OCI-LY3 (cell line): ENCODE measurements around the gene LMO3.

Experiments used
- H2AFZ ChIP-seq: fragments of 200-600, 300-600 bp; shearing (Covaris generic); 2 replicates; pipeline ENCODE4 v1.6.0; 2014; ENCODE audit warnings: antibody characterized with exemption, low read depth, low read length
- H3K27ac ChIP-seq: fragments of 200-600, 300-600 bp; sonication (generic); 2 replicates; pipeline ENCODE4 v1.5.1; 2014; ENCODE audit warnings: mild to moderate bottlenecking, low read length, moderate library complexity, mixed read lengths
- H3K27me3 ChIP-seq: fragments of 200-600, 300-600 bp; sonication (generic); 2 replicates; pipeline ENCODE4 v1.6.1; 2014; ENCODE audit warnings: low read depth, low read length, mixed read lengths
- H3K36me3 ChIP-seq: fragments of 200-600, 300-600 bp; sonication (generic); replicated peaks from 2 replicates; pipeline ENCODE3; 2014; ENCODE audit warnings: low read depth, low read length, mixed read lengths
- H3K4me1 ChIP-seq: fragments of 300-600, 200-600 bp; sonication (generic); 2 replicates; pipeline ENCODE4 v1.6.1; 2014; ENCODE audit warnings: low read length, mixed read lengths
- H3K4me2 ChIP-seq: fragments of 200-600, 300-600 bp; sonication (generic); 2 replicates; pipeline ENCODE4 v1.6.1; 2014; ENCODE audit warnings: low read length, mixed read lengths
- H3K4me3 ChIP-seq: fragments of 300-600, 200-600 bp; sonication (generic); 2 replicates; pipeline ENCODE4 v1.5.1; 2014; ENCODE audit warnings: antibody characterized with exemption, mild to moderate bottlenecking, low read length, moderate library complexity
- H3K79me2 ChIP-seq: fragments of 300-600, 200-600 bp; shearing (Covaris generic); 2 replicates; pipeline ENCODE4 v1.6.1; 2014; ENCODE audit warnings: mild to moderate bottlenecking, low read length, mixed read lengths
- H3K9ac ChIP-seq: fragments of 300-600, 200-600 bp; shearing (Covaris generic); 2 replicates; pipeline ENCODE4 v1.6.0; 2014; ENCODE audit warnings: mild to moderate bottlenecking, low read length, moderate library complexity
- H3K9me3 ChIP-seq: fragments of 200-600, 300-600 bp; shearing (Covaris generic); 2 replicates; pipeline ENCODE4 v1.6.1; 2014; ENCODE audit warnings: low read length, mixed read lengths; ENCODE audit not compliant: insufficient read depth
- H4K20me1 ChIP-seq: fragments of 200-600, 300-600 bp; sonication (generic); 2 replicates; pipeline ENCODE4 v1.6.1; 2016; ENCODE audit warnings: low read length, mixed read lengths; ENCODE audit not compliant: insufficient read depth
- CTCF ChIP-seq: fragments of 200-600, 300-600 bp; sonication (generic); IDR thresholded peaks from 2 replicates; pipeline ENCODE4 v1.5.1; 2014; ENCODE audit warnings: antibody characterized with exemption, low read length, low read depth
- EZH2phosphoT487 ChIP-seq: fragments of 200-600 bp; shearing (Covaris generic); IDR thresholded peaks from 2 replicates; pipeline ENCODE4 v1.6.1; 2018; ENCODE audit warnings: antibody characterized with exemption, mixed run types, low read depth

Gene LMO3

GRCh38 chr12:16612647-16613046 lies 6.7 kb upstream of the LMO3 start:
- Histone ChIP-seq H3K9me3 (no peaks in the 10 kb centered on the region), H3K4me3 (no peak overlapping the region), H3K27ac (no peak overlapping the region), H3K36me3 (no peaks in the 10 kb centered on the region), H3K4me2 (no peak overlapping the region), H3K27me3 (peaks cover 9% of the 10 kb centered on the region; the same call in 1 of the 2 replicates), H3K79me2 (no peaks in the 10 kb centered on the region), H3K4me1 (peaks cover 24% of the 10 kb centered on the region), H4K20me1 (no peaks in the 10 kb centered on the region), H2AFZ (no peak overlapping the region), H3K9ac (no peak overlapping the region)
- TF ChIP-seq EZH2phosphoT487: no peak
- TF ChIP-seq CTCF: no peak

GRCh38 chr12:16611146-16611545 lies 5.2 kb upstream of the LMO3 start:
- H3K36me3 ChIP-seq: no peaks in the 10 kb centered on the region
- H3K4me3 ChIP-seq: peak overlapping the region; percentile 58
- no peak overlapping the region for H3K9ac ChIP-seq
- H3K27ac ChIP-seq: no peak overlapping the region
- H3K4me1 ChIP-seq: peaks cover 24% of the 10 kb centered on the region
- TF ChIP-seq EZH2phosphoT487: no peak
- no peak for TF ChIP-seq CTCF
- H3K79me2 ChIP-seq: no peaks in the 10 kb centered on the region
- no peaks in the 10 kb centered on the region for H3K9me3 ChIP-seq
- H3K4me2 ChIP-seq: peak overlapping the region; percentile 63
- peak overlapping the region; percentile 57 for H2AFZ ChIP-seq
- no peaks in the 10 kb centered on the region for H4K20me1 ChIP-seq
- H3K27me3 ChIP-seq: peaks cover 9% of the 10 kb centered on the region; the same call in 1 of the 2 replicates

GRCh38 chr12:16610743-16611142 lies 4.8 kb upstream of the LMO3 start:
- Histone ChIP-seq H4K20me1 (no peaks in the 10 kb centered on the region), H3K4me3 (no peak overlapping the region), H3K4me1 (peaks cover 24% of the 10 kb centered on the region), H3K27me3 (peaks cover 9% of the 10 kb centered on the region; the same call in 1 of the 2 replicates), H3K4me2 (peak overlapping the region; percentile 63; the same call in 1 of the 2 replicates), H3K9me3 (no peaks in the 10 kb centered on the region), H3K9ac (no peak overlapping the region), H2AFZ (peak overlapping the region; percentile 83; the same call in 1 of the 2 replicates), H3K79me2 (no peaks in the 10 kb centered on the region), H3K27ac (no peak overlapping the region), H3K36me3 (no peaks in the 10 kb centered on the region)
- no peak for TF ChIP-seq CTCF
- no peak for TF ChIP-seq EZH2phosphoT487

- TF ChIP-seq CTCF (no peak), EZH2phosphoT487 (no peak)
- H3K4me3 ChIP-seq: 0 out of 2 replicates have a peak overlapping the region, but pooled peaks have one; percentile 18
- no peaks in the 10 kb centered on the region for H3K36me3 ChIP-seq
- H3K4me2 ChIP-seq: peak overlapping the region; percentile 63
- no peak overlapping the region for H3K9ac ChIP-seq
- H4K20me1 ChIP-seq: no peaks in the 10 kb centered on the region
- peaks cover 9% of the 10 kb centered on the region; the same call in 1 of the 2 replicates for H3K27me3 ChIP-seq
- no peaks in the 10 kb centered on the region for H3K9me3 ChIP-seq
- H3K27ac ChIP-seq: no peak overlapping the region
- H3K4me1 ChIP-seq: peaks cover 24% of the 10 kb centered on the region
- H2AFZ ChIP-seq: peak overlapping the region; percentile 83
- no peaks in the 10 kb centered on the region for H3K79me2 ChIP-seq
These were observed 4.1 kb upstream of the LMO3 start for GRCh38 chr12:16610001-16610585.
